ENCODE measurements around the gene SLC16A11.

SLC16A11 gene

GRCh38 chr17:7019839-7020519, 23.9 kb downstream of the SLC16A11 start:
- H3K4me3 ChIP-seq (replicated peaks in 1 of 2; ENCODE audit: low read depth in 2 of 2, low read length in 2 of 2), result peak overlapping the region; percentile 33 to 50
- no peak for TF ChIP-seq CTCF (IDR thresholded peaks at IDR 0.05; ENCODE audit: low read depth, low read length)
- DNase-seq (ENCODE audit: low read depth in 2 of 2), result peak; percentile 56 to 66

GRCh38 chr17:7019367-7019766, 24.5 kb downstream of the SLC16A11 start:
- H3K4me3 ChIP-seq (replicated peaks in 1 of 2; ENCODE audit: low read depth in 2 of 2, low read length in 2 of 2), result peak overlapping the region in 1 of 2 donors; percentile 18
- no peak for TF ChIP-seq CTCF (IDR thresholded peaks at IDR 0.05; ENCODE audit: low read depth, low read length)
- DNase-seq (ENCODE audit: low read depth in 2 of 2), result no peak

- no peak overlapping the region for H3K4me3 ChIP-seq (replicated peaks in 1 of 2; ENCODE audit: low read depth in 2 of 2, low read length in 2 of 2)
- no peak for DNase-seq (ENCODE audit: low read depth in 2 of 2)
- TF ChIP-seq CTCF (IDR thresholded peaks at IDR 0.05; ENCODE audit: low read depth, low read length), result no peak
Observed at GRCh38 chr17:7018331-7018964, 25.4 kb downstream of the SLC16A11 start.

- no peak overlapping the region for H3K4me3 ChIP-seq (replicated peaks in 1 of 2; ENCODE audit: low read depth in 2 of 2, low read length in 2 of 2)
- TF ChIP-seq CTCF (IDR thresholded peaks at IDR 0.05; ENCODE audit: low read depth, low read length), result no peak
- DNase-seq (ENCODE audit: low read depth in 2 of 2), result no peak
Observed at GRCh38 chr17:7017827-7018200, 26.1 kb downstream of the SLC16A11 start.

- no peak for DNase-seq (ENCODE audit: low read depth in 2 of 2)
- no peak for TF ChIP-seq CTCF (IDR thresholded peaks at IDR 0.05; ENCODE audit: low read depth, low read length)
- no peak overlapping the region for H3K4me3 ChIP-seq (replicated peaks in 1 of 2; ENCODE audit: low read depth in 2 of 2, low read length in 2 of 2)
Observed at GRCh38 chr17:7016886-7017826, 26.7 kb downstream of the SLC16A11 start.

GRCh38 chr17:7016418-7016817, 27.5 kb downstream of the SLC16A11 start:
- DNase-seq (ENCODE audit: low read depth in 2 of 2), result no peak
- no peak overlapping the region for H3K4me3 ChIP-seq (replicated peaks in 1 of 2; ENCODE audit: low read depth in 2 of 2, low read length in 2 of 2)
- no peak for TF ChIP-seq CTCF (IDR thresholded peaks at IDR 0.05; ENCODE audit: low read depth, low read length)
